ENCODE measurements around the gene CAMKK1.

- TF ChIP-seq CTCF (conservative IDR thresholded peaks at IDR 0.05; ENCODE audit: low read depth, low read length), result no peak
- TF ChIP-seq EZH2 (IDR thresholded peaks at IDR 0.05; ENCODE audit: low read length, unreplicated experiment), result no peak
- no peak for TF ChIP-seq EZH2phosphoT487 (IDR thresholded peaks at IDR 0.05; ENCODE audit: borderline replicate concordance, low read length)
Measured at GRCh38 chr17:3917391-3917931, 24.6 kb upstream of the CAMKK1 start.

All from PC-3 (cell line).